Iris pigment epithelial cell (primary cell): ENCODE data around the gene DNAH8.
A peak's percentile ranks its signal among the peaks of the same experiment; 100 is the strongest.
"Not testable (repeated sequence)": the region's sequence is repeated elsewhere in the genome, so short reads cannot be mapped to it uniquely, and the experiment has no call there.

Experiments used
- DNase-seq: peaks from one replicate; pipeline ENCODE4 v3.0.0-alpha.2; 2011; ENCODE audit warnings: low read depth

The DNAH8 gene

DNA sequence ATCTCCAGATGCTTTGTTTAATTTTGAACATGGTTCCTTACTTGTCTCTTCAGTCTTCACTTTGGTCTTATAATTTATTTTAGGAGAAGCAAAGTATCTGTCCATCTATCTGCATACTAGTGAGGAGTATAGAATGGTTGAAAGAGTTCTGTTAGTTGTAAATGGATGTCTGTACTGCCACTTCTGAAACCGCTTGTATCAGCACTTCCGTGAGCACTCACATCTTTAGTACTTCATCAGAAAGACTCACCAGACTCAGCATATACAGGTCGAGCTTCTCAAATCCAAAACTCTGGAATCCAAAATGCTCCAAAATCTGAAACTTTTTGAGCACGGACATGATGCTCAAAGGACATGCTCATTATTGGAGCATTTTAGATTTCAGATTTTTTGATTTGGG is 191.5 kb downstream of the DNAH8 start:
- no peak for DNase-seq

- DNase-seq: no peak
These were observed 192.2 kb downstream of the DNAH8 start for GRCh38 chr6:38907264-38907663.

GRCh38 chr6:38909015-38909730 is 194.1 kb downstream of the DNAH8 start:
- peak; percentile 3 for DNase-seq

- no peak for DNase-seq
These were observed 195.1 kb downstream of the DNAH8 start for GRCh38 chr6:38910207-38910606.

DNA sequence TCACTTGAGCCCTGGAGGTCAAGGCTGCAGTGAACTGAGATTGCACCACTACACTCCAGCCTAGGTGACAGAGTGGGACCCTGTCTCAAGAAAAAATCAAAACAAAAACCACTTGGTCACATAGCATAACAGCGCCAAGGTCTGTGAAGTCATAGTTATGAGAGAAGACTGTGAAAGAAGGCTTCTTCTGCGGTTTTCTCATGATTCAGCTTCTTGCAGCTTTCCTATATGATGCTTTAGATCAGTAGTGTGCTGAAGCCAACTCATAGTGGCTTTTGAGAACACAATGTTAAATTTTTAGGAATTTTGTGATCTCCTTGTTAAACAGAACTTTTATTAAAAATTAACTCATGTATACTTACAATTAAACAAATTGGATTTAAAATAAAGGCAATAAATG is 197.3 kb downstream of the DNAH8 start:
- no peak for DNase-seq

DNA sequence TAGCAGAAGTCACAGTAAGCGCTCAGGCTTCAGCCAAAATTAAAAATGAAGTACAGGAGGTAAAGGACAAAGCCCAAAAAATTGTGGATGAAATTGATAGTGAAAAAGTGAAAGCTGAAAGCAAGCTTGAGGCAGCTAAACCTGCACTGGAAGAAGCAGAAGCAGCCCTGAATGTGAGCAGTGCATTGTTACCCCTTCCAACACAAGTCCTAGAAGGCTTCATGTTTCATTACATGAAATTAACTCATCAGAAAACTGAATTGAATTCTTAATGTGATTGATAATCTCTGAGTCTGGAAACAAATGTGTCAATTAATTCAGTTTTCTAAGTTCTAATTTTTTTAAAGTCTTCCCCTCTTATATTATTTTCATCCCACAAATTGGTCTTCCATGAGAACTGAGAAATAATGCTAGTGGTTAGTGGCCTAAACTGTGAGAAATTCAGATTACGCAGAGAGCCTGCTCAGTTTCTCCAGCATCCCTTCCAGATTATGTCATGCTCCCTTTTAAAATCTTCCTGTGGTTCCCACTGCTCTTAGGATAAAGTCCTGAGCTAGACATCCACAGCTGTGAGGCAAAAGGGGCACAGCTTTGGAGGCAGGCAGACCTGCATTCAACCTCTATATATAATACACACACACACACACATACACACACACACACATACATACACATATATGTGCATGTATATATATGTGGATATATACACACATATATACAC is 200.3 kb downstream of the DNAH8 start:
- DNase-seq: no peak

DNA sequence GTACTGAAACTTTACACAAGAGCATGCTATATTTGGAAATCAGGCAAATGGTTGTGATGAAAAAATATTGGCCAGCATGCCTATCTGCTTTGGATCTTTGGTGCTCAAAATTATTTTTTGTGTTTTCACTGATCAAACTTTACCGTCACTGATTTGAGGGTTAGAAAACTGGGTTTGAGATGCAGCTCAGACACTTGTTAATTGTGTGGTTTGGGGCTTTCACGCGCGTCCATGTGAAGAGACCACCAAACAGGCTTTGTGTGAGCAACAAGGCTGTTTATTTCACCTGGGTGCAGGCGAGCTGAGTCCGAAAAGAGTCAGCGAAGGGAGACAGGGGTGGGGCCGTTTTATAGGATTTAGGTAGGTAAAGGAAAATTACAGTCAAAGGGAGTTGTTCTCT is 206.4 kb downstream of the DNAH8 start:
- not testable (repeated sequence) for DNase-seq

DNA sequence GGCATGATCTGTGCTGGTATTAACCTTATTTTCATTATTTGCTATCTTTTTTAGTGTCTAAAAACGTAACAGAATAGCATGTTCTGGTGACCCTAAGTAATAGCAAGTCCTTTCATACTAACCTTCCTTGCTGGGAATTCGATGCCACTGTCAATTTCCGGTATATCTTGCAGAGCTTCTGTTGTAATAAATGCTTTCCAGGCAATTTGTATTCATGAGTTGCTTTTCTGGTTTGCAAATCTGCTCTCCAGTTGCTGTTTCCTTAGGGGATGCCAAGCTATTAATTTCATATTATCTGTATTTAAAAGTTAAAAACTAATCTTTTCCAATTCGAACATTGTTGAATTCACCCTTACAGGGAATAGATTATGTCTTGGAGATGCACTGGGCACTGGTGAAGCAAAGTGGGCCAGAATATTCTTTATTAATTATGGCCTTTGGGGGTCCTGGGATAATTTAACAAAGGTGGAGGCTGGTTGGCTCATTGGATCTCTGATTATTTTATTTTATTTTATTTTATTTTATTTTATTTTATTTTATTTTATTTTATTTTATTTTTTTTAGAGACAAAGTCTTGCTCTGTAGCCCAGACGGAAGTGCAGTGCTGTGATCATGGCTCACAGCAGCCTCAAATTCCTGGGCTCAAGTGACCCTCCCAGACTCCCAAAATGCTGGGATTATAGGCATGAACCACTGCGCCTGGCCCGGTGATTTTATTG is 209.8 kb downstream of the DNAH8 start:
- DNase-seq: no peak

GRCh38 chr6:38929560-38929959 is 214.4 kb downstream of the DNAH8 start:
- no peak for DNase-seq

DNA sequence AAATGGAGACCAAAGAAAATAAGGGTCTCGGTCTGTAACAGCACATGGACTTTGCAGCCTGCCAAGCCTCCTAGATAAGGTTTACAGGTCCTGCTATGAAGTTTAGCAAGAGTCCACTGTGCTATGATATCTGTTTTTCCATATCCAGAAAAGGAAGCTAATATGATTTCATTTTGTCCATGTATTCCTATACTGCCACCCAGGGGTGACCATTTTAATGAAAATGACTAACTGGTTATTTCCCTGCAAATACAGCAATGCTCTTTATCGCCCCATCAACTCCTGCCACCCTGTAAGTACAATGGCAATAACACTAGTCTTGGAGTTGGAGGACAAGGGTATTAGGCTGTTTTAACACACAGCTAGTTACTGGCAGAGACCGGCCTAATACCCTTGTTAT is 218.3 kb downstream of the DNAH8 start:
- DNase-seq: peak; percentile 31

- DNase-seq: no peak
These were observed 219.9 kb downstream of the DNAH8 start for GRCh38 chr6:38935051-38935450.

- no peak for DNase-seq
These were observed 222.9 kb downstream of the DNAH8 start for GRCh38 chr6:38937839-38938613.

DNA sequence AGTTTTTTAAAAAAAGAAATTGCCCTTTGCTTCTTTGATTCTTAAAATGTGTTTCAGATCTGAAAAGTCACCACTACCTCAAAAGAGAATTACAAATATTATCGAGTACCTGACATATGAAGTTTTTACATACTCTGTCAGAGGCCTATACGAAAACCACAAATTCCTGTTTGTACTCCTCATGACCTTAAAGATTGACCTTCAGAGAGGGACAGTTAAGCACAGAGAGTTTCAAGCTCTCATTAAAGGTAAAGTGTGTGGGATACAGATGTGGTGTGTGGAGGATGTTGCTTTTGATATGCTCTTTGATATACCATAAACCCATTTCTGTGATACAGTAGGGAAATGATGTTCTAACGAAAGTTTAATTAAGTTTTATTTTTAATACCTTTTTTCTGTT is 223.6 kb downstream of the DNAH8 start:
- no peak for DNase-seq

GRCh38 chr6:38942442-38942841 is 227.3 kb downstream of the DNAH8 start:
- no peak for DNase-seq

- no peak for DNase-seq
These were observed 227.9 kb downstream of the DNAH8 start for GRCh38 chr6:38942965-38943364.

DNA sequence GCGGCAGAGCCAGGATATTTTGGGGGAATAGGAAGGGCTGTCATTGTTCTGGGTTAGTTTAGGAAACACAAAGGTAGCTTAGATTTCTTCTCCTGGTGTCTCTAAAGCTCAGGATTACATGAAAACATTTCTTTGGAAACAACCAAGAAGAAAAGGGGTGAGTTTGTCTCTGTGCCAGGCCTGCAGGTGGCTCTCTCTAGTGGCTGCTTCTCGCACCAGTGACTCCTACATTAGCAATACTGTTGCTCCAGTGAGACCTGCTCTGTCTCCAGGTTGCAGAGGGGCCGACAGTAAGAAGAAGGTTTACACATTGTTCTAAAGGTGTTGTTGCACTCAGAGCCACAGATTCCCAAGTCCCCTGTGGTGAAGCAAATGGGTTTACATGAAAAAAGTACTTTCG is 228.9 kb downstream of the DNAH8 start:
- DNase-seq: no peak

DNA sequence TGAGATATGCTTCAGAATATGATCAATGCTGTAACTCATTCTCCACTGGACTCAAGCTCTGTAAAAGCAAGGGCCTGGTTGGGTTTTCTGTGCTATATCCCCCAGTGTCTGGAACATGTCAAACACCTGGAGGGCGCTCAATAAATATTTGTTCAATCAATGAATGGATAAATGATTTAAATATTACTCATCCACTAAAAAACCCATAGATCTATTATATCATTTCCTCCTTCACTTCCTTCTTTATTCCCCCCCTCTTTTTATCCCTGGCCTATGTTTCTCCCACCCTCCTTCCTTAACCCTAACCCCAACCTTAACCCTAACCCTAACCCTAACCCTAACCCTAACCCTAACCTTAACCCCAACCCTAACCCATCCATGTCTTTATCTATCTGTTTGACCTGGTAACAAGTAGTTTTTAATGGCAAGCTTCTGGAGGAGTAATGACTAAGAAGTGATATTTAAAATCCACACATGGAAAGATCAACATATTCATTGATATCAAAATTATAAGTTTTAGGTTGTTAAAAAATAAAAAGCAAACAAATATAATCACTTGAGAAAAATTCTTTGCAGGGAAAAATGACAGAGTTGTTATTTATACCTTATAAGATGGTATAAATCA is 229.7 kb downstream of the DNAH8 start:
- DNase-seq: no peak

- no peak for DNase-seq
These were observed 240.8 kb downstream of the DNAH8 start for GRCh38 chr6:38955861-38956260.

DNA sequence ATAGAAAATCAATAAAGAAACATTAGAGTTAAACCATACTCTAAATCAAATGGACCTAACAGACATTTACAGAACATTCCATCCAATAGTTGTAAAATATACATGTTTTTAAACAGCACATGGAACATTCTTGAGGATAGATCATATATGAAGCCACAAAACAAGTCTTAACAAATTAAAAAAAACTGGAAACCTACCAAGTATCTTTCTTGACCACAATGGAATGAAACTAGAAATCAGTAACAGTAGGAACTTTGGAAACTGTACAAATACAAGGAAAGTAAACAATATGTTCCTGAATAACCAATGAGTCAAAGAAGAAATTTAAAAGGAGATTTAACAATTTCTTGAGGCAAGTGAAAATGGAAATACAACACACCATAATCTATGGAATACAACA is 242.3 kb downstream of the DNAH8 start:
- peak; percentile 20 for DNase-seq

DNA sequence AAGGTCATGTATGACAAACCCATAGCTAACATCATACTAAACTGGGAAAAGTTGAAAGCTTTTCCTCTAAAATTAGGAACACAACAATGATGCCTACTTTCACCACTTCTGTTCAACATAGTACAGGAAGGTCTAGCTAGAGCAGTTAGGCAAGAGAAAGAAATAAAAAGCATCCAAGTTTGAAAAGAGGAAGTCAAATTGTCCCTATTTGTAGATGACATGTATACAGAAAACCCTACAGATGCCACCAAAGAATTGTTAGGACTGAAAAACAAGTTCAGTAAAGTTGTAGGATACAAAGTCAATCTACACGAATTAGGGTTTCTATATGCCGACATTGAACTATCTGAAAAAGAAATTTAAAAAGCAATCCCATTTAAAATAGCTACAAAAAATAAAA is 244.0 kb downstream of the DNAH8 start:
- DNase-seq: no peak

DNA sequence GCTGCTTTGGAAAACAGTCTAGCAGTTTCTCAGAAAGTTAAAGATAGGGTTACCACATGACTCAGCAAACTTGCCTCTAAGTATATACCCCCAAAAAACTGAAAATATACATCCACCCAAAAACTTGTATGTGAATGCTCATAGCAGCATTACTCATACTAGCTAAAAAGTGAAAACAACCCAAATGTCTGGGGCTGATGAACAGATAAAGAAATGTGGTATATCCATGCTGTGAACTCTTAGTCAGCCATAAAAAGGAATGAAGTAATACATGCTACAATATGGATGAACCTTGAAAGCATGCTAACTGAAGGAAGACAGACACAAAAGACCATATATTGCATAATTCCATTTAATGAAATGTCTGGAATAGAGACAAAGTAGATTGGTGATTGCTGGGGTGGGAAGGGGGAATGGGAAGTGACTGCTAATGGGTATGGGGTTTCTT is 253.6 kb downstream of the DNAH8 start:
- DNase-seq: no peak
